RWPE1 (cell line): ENCODE results near the gene USP9X.
A peak's percentile ranks its signal among the peaks of the same experiment; 100 is the strongest.

Experiments used
- CTCF ChIA-PET: fragments of 350-600 bp; sonication (Branson Sonifier 250); formaldehyde crosslinking; extraction: SDS; loops from one replicate; lab custom pipeline; 2021; lab: Yijun Ruan, JAX
- POLR2A ChIA-PET: fragments of 400-600 bp; formaldehyde crosslinking; extraction: SDS; loops from one replicate; lab custom pipeline; 2020; ENCODE audit warnings: antibody characterized with exemption; ENCODE audit not compliant: low non-redundant PET; lab: Yijun Ruan, JAX
- DNase-seq: peaks from one replicate; pipeline ENCODE4 v3.0.0; 2012; ENCODE audit warnings: low spot score
- H3K27ac ChIP-seq: fragments of 450-650 bp; 2 replicates; pipeline ENCODE4 v1.5.1; 2017
- CTCF ChIP-seq: fragments of 450-650 bp; conservative IDR thresholded peaks from 2 replicates; pipeline ENCODE4 v1.5.1; 2017; ENCODE audit warnings: low read depth, mild to moderate bottlenecking

The USP9X gene

GRCh38 chrX:41116948-41117347, 31.7 kb downstream of the USP9X start:
- ChIA-PET POLR2A (no interaction called here), CTCF (interaction anchor here (1.7 kb wide), 1 partner anchor 17 kb away, joined by 4 read pairs; no protein-coding TSS in a partner anchor)
- H3K27ac ChIP-seq: no peak overlapping the region
- no peak for DNase-seq
- TF ChIP-seq CTCF: no peak

GRCh38 chrX:41118156-41118555, 32.9 kb downstream of the USP9X start:
- ChIA-PET POLR2A (no interaction called here), CTCF (no interaction called here)
- DNase-seq: no peak
- no peak for TF ChIP-seq CTCF
- no peak overlapping the region for H3K27ac ChIP-seq

GRCh38 chrX:41119803-41120202, 34.6 kb downstream of the USP9X start:
- H3K27ac ChIP-seq: no peak overlapping the region
- CTCF ChIA-PET: interaction anchor here (0.6 to 1.0 kb wide), 2 partner anchors 213 to 242 kb away, joined by 3 read pairs; no protein-coding TSS in a partner anchor
- DNase-seq: no peak
- POLR2A ChIA-PET: no interaction called here
- TF ChIP-seq CTCF: no peak

GRCh38 chrX:41121766-41122165, 36.5 kb downstream of the USP9X start:
- CTCF ChIA-PET: no interaction called here
- POLR2A ChIA-PET: no interaction called here
- no peak overlapping the region for H3K27ac ChIP-seq

GRCh38 chrX:41122664-41123257, 37.5 kb downstream of the USP9X start:
- ChIA-PET POLR2A (no interaction called here), CTCF (no interaction called here)
- DNase-seq: no peak
- peak overlapping the region; percentile 54 for H3K27ac ChIP-seq
- TF ChIP-seq CTCF: no peak

More at GRCh38 chrX:41121766-41122165, 36.5 kb downstream of the USP9X start:
- no peak for DNase-seq
- TF ChIP-seq CTCF: no peak

- no peak for DNase-seq
- no peak for TF ChIP-seq CTCF
- POLR2A ChIA-PET: no interaction called here
- no peak overlapping the region for H3K27ac ChIP-seq
- CTCF ChIA-PET: no interaction called here
Measured at GRCh38 chrX:41127477-41128192, 42.4 kb downstream of the USP9X start.
